ENCODE data around the gene TBC1D10B.
"Not testable (repeated sequence)": the region's sequence is repeated elsewhere in the genome, so short reads cannot be mapped to it uniquely, and the experiment has no call there.

TBC1D10B gene

GRCh38 chr16:30397776-30398660, 27.7 kb upstream of the TBC1D10B start:
- DNase-seq, result no peak

- DNase-seq, result no peak
These were observed 26.8 kb upstream of the TBC1D10B start for GRCh38 chr16:30397056-30397455.

GRCh38 chr16:30396627-30397026, 26.3 kb upstream of the TBC1D10B start:
- not testable (repeated sequence) for DNase-seq

- peak; percentile 27 for DNase-seq
These were observed 25.8 kb upstream of the TBC1D10B start for GRCh38 chr16:30395992-30396585.

- DNase-seq, result peak; percentile 40
These were observed 25.1 kb upstream of the TBC1D10B start, which contains the start of gene ZNF48 for GRCh38 chr16:30395155-30395991. Gene ZNF48 (plus strand): TSS chr16:30395420. CDS start chr16:30395795, 375 bp downstream.

GRCh38 chr16:30394592-30395154, 24.4 kb upstream of the TBC1D10B start:
- no peak for DNase-seq

GRCh38 chr16:30383521-30383920, 13.2 kb upstream of the TBC1D10B start:
- DNase-seq, result no peak

GRCh38 chr16:30382111-30382881, 12.0 kb upstream of the TBC1D10B start, which contains the start of gene SEPTIN1:
Gene SEPTIN1 (minus strand): TSS chr16:30382561. CDS start chr16:30382542, 19 bp downstream.
- no peak for DNase-seq

- DNase-seq, result no peak
These were observed 11.2 kb upstream of the TBC1D10B start for GRCh38 chr16:30381291-30382041.

- no peak for DNase-seq
These were observed 10.5 kb upstream of the TBC1D10B start for GRCh38 chr16:30380803-30381208.

GRCh38 chr16:30380072-30380802, 9.9 kb upstream of the TBC1D10B start:
- DNase-seq, result no peak

- no peak for DNase-seq
These were observed 9.0 kb upstream of the TBC1D10B start for GRCh38 chr16:30379158-30379783.

GRCh38 chr16:30378236-30379157, 8.2 kb upstream of the TBC1D10B start:
- DNase-seq, result peak; percentile 83

GRCh38 chr16:30377812-30378235, 7.5 kb upstream of the TBC1D10B start:
- peak; percentile 52 for DNase-seq

GRCh38 chr16:30377050-30377811, 6.9 kb upstream of the TBC1D10B start:
- DNase-seq, result no peak

GRCh38 chr16:30376461-30376902, 6.2 kb upstream of the TBC1D10B start:
- no peak for DNase-seq

GRCh38 chr16:30375864-30376263, 5.6 kb upstream of the TBC1D10B start:
- DNase-seq, result no peak

- no peak for DNase-seq
These were observed 4.2 kb upstream of the TBC1D10B start, which contains the start of gene MYL11 for GRCh38 chr16:30374538-30374937. Gene MYL11 (plus strand): TSS chr16:30374802. CDS start chr16:30374858, 56 bp downstream.

Measured in NCI-H2029 treated with DMSO at 0.1 percent for 48 hours (cell line).